ENCODE measurements around the gene DBET. TPM values are rescaled to one million over a fixed set of nuclear protein-coding genes. Genes with fewer than 3 reads are reported as not detected.

Gene DBET
- total and polyA plus RNA-seq, 2 of the 4 experiments (the other 2 are of a cell fraction): not detected

GRCh38 chr4:190015538-190016368 lies 48.5 kb upstream of the DBET start:
- Histone ChIP-seq H3K4ac (ENCODE audit: low read depth, low read length) (no peak overlapping the region), H4K20me1 (ENCODE audit: insufficient read depth, low read length) (no peaks in the 10 kb centered on the region), H3K23ac (ENCODE audit: low read depth, low read length) (no peak overlapping the region), H4K91ac (ENCODE audit: insufficient read depth, low read depth, low read length) (no peak overlapping the region), H4K5ac (ENCODE audit: low read depth, low read length) (no peak overlapping the region), H3K36me3 (ENCODE audit: control insufficient read depth, insufficient read depth, low read length) (no peaks in the 10 kb centered on the region), H2BK15ac (ENCODE audit: low read depth, low read length) (no peak overlapping the region), H2AFZ (replicated peaks; ENCODE audit: low read length, poor library complexity) (no peak overlapping the region), H3K27me3 (ENCODE audit: control insufficient read depth, insufficient read depth, low read length) (peaks cover 53% of the 10 kb centered on the region), H3K56ac (ENCODE audit: extremely low read depth, insufficient read depth, low read length) (no peak overlapping the region), H2AK9ac (replicated peaks; ENCODE audit: low read depth, low read length, poor library complexity) (no peak overlapping the region), H3K9me1 (ENCODE audit: insufficient read depth, low read length) (no peaks in the 10 kb centered on the region), H3K27ac (ENCODE audit: insufficient read depth, low read length) (no peak overlapping the region), H3K9me3 (ENCODE audit: control insufficient read depth, insufficient read depth, low read length) (peaks cover 2% of the 10 kb centered on the region; the same call in 1 of the 2 replicates), H3K9ac (ENCODE audit: low read depth, low read length) (no peak overlapping the region), H3K79me1 (ENCODE audit: low read depth in 1 of 2, low read length in 2 of 2) (no peaks in the 10 kb centered on the region), H2BK20ac (ENCODE audit: low read depth, low read length) (no peak overlapping the region), H3K4me3 (ENCODE audit: insufficient read depth, low read depth, low read length) (no peak overlapping the region), H3K18ac (ENCODE audit: low read depth, low read length) (no peak overlapping the region), H2BK5ac (ENCODE audit: low read depth, low read length, poor library complexity, severe bottlenecking) (no peak overlapping the region), H2AK5ac (ENCODE audit: low read depth, low read length) (no peak overlapping the region), H3K4me1 (ENCODE audit: control insufficient read depth, insufficient read depth, low read length) (no peaks in the 10 kb centered on the region), H4K8ac (ENCODE audit: low read depth in 2 of 2, low read length in 2 of 2) (no peak overlapping the region), H2BK120ac (ENCODE audit: low read depth, low read length) (no peak overlapping the region), H3K14ac (replicated peaks; ENCODE audit: low read depth, low read length) (no peak overlapping the region), H3K4me2 (ENCODE audit: low read depth, low read length) (no peak overlapping the region)
- no peak for ATAC-seq (ENCODE audit: low read depth)
- WGBS, 2 experiments (ENCODE audit: extremely low coverage in 2 of 2, insufficient read length in 1 of 2): 3% methylated on average over 17 of the region's 43 CpGs; no CpG with 5 or more reads in 1 of the 2 experiments
- TF ChIP-seq MAFK (IDR thresholded peaks at IDR 0.05; ENCODE audit: low read depth, low read length) (no peak), MXI1 (IDR thresholded peaks at IDR 0.05; ENCODE audit: borderline replicate concordance, low read depth, low read length) (no peak), USF2 (IDR thresholded peaks at IDR 0.05; ENCODE audit: low read depth, low read length) (no peak), CEBPB (IDR thresholded peaks at IDR 0.05; ENCODE audit: low read depth, low read length) (no peak), RAD21 (IDR thresholded peaks at IDR 0.05; ENCODE audit: low read length) (no peak), SMC3 (IDR thresholded peaks at IDR 0.05; ENCODE audit: low read depth, low read length) (no peak), CHD1 (IDR thresholded peaks at IDR 0.05; ENCODE audit: low read depth, low read length) (no peak), RCOR1 (IDR thresholded peaks at IDR 0.05; ENCODE audit: insufficient replicate concordance, low read length) (no peak), ELK1 (IDR thresholded peaks at IDR 0.05; ENCODE audit: borderline replicate concordance, low read depth, low read length) (no peak), CTCF (conservative IDR thresholded peaks at IDR 0.05; ENCODE audit: low read depth, low read length) (no peak), MAZ (IDR thresholded peaks at IDR 0.05; ENCODE audit: borderline replicate concordance, low read depth, low read length) (no peak), NFE2L2 (IDR thresholded peaks at IDR 0.05; ENCODE audit: low read depth, low read length) (no peak), RFX5 (IDR thresholded peaks at IDR 0.05; ENCODE audit: low read depth, low read length) (no peak), BHLHE40 (IDR thresholded peaks at IDR 0.05; ENCODE audit: low read depth, low read length) (no peak), POLR2A (IDR thresholded peaks at IDR 0.05; ENCODE audit: low read depth, low read length) (no peak), FOS (IDR thresholded peaks at IDR 0.05; ENCODE audit: low read depth, low read length) (no peak)
- no peak for DNase-seq
- in situ Hi-C loops (cut with MboI; ENCODE audit: low sequenced_read_pairs): no loop called here
- BruUV-seq (replicated peaks): no TSS peak
- dilution Hi-C loops (cut with HindIII; ENCODE audit: low sequenced_read_pairs, unreplicated experiment): no loop called here
- POLR2A ChIA-PET (ENCODE audit: unreplicated experiment): no interaction called here
- intact Hi-C loops (cut with micrococcal nuclease): no loop called here
- CTCF ChIA-PET: no interaction called here
